GM23338 (cell line): ENCODE measurements around the gene HTT-AS.

Source experiments
- CREB1 ChIP-seq: fragments of 250-450 bp; sonication (Bioruptor Pico); IDR thresholded peaks from 2 replicates; pipeline ENCODE4 v1.5.0; 2020; ENCODE audit warnings: low read depth, mild to moderate bottlenecking, moderate library complexity
- CTCF ChIP-seq, 2 experiments: fragments of 200-600 bp in 1 of 2; sonication (generic) in 1 of 2; conservative IDR thresholded peaks; 2 replicates each; pipeline versions ENCODE4 v1.5.1 to v1.6.1; 2016 to 2017; ENCODE audit warnings: antibody characterized with exemption in 2 of 2, low read depth in 2 of 2, mild to moderate bottlenecking in 2 of 2, moderate library complexity in 1 of 2
- ETS1 ChIP-seq: IDR thresholded peaks from 2 replicates; pipeline ENCODE4 v1.6.1; 2016; ENCODE audit warnings: antibody characterized with exemption
- EZH2 ChIP-seq: fragments of 200-600 bp; sonication (generic); IDR thresholded peaks from one replicate; pipeline ENCODE4 v1.8.0; 2017; ENCODE audit warnings: antibody characterized with exemption, mild to moderate bottlenecking, low read depth; ENCODE audit not compliant: unreplicated experiment
- EZH2phosphoT487 ChIP-seq: fragments of 200-600 bp; sonication (generic); IDR thresholded peaks from one replicate; pipeline ENCODE4 v1.8.1; 2018; ENCODE audit warnings: antibody characterized with exemption; ENCODE audit not compliant: unreplicated experiment
- JUNB ChIP-seq: IDR thresholded peaks from one replicate; pipeline ENCODE4 v1.6.1; 2016; ENCODE audit warnings: antibody characterized with exemption; ENCODE audit not compliant: unreplicated experiment
- NANOG ChIP-seq: IDR thresholded peaks from 2 replicates; pipeline ENCODE4 v1.6.1; 2016; ENCODE audit warnings: antibody characterized with exemption, borderline replicate concordance
- POLR2AphosphoS5 ChIP-seq: IDR thresholded peaks from 2 replicates; pipeline ENCODE4 v1.6.1; 2016; ENCODE audit warnings: antibody characterized with exemption, low read depth
- REST ChIP-seq: IDR thresholded peaks from one replicate; pipeline ENCODE4 v1.6.1; 2018; ENCODE audit warnings: antibody characterized with exemption; ENCODE audit not compliant: unreplicated experiment
- STAT1 ChIP-seq: IDR thresholded peaks from one replicate; pipeline ENCODE4 v1.6.1; 2016; ENCODE audit warnings: antibody characterized with exemption; ENCODE audit not compliant: unreplicated experiment
- ZNF114 ChIP-seq: fragments of 250-450 bp; sonication (Bioruptor Pico); IDR thresholded peaks from 2 replicates; pipeline ENCODE4 v1.5.0; 2020; ENCODE audit warnings: mild to moderate bottlenecking, moderate library complexity
- ZNF331 ChIP-seq: fragments of 250-450 bp; sonication (Bioruptor Pico); IDR thresholded peaks from 2 replicates; pipeline ENCODE4 v1.5.0; 2020; ENCODE audit warnings: low read depth, mild to moderate bottlenecking, moderate library complexity
- ZNF462 ChIP-seq: fragments of 250-450 bp; sonication (Bioruptor Pico); IDR thresholded peaks from 2 replicates; pipeline ENCODE4 v1.5.0; 2020; ENCODE audit warnings: mild to moderate bottlenecking, moderate library complexity

- TF ChIP-seq EZH2phosphoT487, result no peak
- TF ChIP-seq CTCF (conservative IDR thresholded peaks at IDR 0.05; ENCODE audit: low read depth in 2 of 2), result peak; percentile 83 to 94
- TF ChIP-seq CREB1 (CRISPR knock-in tag), result peak; percentile 45; the same call in 1 of the 2 replicates
- no peak for TF ChIP-seq EZH2
- no peak for TF ChIP-seq JUNB
- TF ChIP-seq POLR2AphosphoS5, result no peak
- no peak for TF ChIP-seq REST
- no peak for TF ChIP-seq ETS1
- TF ChIP-seq ZNF331 (CRISPR knock-in tag), result no peak
- no peak for TF ChIP-seq ZNF114 (CRISPR knock-in tag)
- TF ChIP-seq NANOG, result no peak
- TF ChIP-seq ZNF462 (CRISPR knock-in tag), result no peak
- TF ChIP-seq STAT1, result no peak
These were observed 26.7 kb downstream of the HTT-AS start for GRCh38 chr4:3047464-3048286.
